ENCODE results near the gene BMPER. TPM values are rescaled to one million over a fixed set of nuclear protein-coding genes. Genes with fewer than 3 reads are reported as not detected.

The BMPER gene
- total RNA-seq, 1 donor, result 0.21 TPM

DNA sequence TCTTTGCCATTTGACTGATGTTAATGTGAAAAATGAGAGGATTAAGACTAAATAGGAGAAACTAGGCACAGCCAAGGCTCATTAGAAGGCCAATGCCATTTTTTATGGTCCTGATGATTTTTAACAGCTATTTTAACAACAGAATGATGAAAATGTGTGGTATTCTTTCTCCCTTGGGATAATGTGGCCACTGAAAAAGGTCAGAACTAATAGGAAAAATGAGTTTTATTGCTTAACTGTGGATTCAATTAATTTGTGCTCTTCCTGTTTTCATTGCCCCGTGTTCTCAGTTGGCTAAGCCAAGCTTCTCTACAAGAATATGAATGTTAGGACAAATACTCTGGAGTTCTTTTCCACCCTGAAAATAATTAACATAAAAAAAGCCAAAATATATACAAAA lies 56.6 kb downstream of the BMPER start:
- no peaks in the 10 kb centered on the region for H3K4me1 ChIP-seq (ENCODE audit: insufficient read depth, low read length)
- no peak overlapping the region for H3K4me3 ChIP-seq (ENCODE audit: low read length)
- H3K9me3 ChIP-seq (ENCODE audit: low read depth, low read length), result no peaks in the 10 kb centered on the region
- no peaks in the 10 kb centered on the region for H3K27me3 ChIP-seq (ENCODE audit: insufficient read depth, low read length)

DNA sequence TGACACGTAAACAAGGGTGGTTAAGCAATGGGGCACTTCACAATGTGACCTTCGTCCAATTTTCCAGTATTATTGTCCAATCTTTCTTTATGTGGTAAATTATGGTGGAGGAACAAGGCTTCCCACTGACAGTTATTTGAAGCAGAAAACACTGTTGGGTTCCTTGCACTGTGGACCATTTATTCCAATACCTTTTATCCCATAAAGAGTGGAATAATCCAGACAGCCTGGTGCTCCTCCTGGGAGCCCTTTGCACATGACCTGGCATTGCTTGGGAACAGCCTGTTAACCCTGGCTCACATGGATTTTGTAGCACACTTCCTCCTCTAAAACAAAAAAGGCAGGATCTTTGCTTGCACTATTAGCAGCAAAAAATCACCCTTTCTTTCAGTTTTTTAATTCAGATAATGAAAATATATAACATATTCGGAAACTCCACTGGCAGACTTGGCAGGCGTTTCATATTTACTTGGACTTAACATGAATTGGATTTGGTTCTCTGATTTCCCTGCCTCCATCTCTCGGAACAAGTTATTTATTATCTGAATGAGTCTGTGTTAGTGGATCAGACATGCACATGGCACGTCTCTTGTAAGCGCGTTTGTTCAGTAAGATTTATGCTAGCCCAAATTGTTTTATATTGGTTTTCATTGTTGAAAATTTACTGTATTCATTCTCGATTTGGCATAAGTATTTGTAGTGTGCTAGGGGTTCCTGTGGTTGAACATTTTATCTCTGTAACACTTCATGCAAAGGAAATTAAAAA lies 59.3 kb downstream of the BMPER start:
- H3K4me3 ChIP-seq (ENCODE audit: low read length), result no peak overlapping the region

DNA sequence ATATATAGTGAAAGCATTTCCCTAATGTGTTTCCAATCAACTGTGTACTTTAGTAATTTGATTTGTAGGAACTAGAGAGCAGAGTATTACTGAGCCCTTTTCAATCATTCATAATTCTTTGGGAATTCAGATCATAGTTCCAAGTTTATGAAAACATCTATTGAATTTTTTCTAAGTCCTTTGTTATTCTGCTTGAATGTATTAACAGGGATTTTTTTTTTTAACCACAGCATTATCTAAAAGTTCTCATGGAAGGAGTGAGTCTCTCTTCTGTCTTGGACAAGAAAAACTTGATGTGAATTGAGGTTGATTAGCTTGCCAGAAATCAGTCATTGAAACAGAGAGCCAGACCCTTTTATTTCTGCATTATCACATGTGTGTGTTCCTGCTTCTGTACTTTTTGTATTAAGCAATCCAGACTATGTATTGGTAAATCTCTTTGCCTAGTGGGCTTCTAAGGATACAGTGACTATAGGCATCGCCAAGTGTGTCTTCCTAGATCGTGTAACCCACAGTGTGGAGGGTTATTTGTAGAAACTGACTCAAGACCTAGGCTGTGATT lies 59.9 kb downstream of the BMPER start:
- H3K4me3 ChIP-seq (ENCODE audit: low read length), result no peak overlapping the region
- no peaks in the 10 kb centered on the region for H3K4me1 ChIP-seq (ENCODE audit: insufficient read depth, low read length)
- H3K9me3 ChIP-seq (ENCODE audit: low read depth, low read length), result no peaks in the 10 kb centered on the region
- no peaks in the 10 kb centered on the region for H3K27me3 ChIP-seq (ENCODE audit: insufficient read depth, low read length)

More for the DNA sequence above, 59.3 kb downstream of the BMPER start:
- H3K9me3 ChIP-seq (ENCODE audit: low read depth, low read length), result no peaks in the 10 kb centered on the region
- H3K4me1 ChIP-seq (ENCODE audit: insufficient read depth, low read length), result no peaks in the 10 kb centered on the region
- H3K27me3 ChIP-seq (ENCODE audit: insufficient read depth, low read length), result no peaks in the 10 kb centered on the region

DNA sequence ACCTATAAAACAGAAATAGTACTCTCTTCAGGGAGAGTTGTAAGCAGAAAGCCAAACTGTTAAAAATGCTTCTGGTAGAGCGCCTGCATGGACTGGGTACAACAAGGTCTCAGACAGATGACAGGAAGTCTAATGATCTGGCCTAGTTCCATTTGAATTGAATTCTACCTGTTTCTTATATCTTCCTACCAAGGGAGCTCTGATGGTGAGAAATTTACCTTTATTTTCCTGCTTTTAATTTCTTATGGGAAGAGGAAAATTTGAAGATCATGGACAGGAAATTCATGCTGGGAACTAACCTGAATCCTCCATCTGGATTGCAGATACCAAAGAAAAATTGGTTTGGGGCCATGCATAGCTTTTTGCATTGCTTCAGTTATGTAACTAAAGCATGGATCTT lies 63.3 kb downstream of the BMPER start:
- Histone ChIP-seq H3K4me1 (ENCODE audit: insufficient read depth, low read length) (no peaks in the 10 kb centered on the region), H3K4me3 (ENCODE audit: low read length) (no peak overlapping the region), H3K9me3 (ENCODE audit: low read depth, low read length) (no peaks in the 10 kb centered on the region), H3K27me3 (ENCODE audit: insufficient read depth, low read length) (no peaks in the 10 kb centered on the region)

DNA sequence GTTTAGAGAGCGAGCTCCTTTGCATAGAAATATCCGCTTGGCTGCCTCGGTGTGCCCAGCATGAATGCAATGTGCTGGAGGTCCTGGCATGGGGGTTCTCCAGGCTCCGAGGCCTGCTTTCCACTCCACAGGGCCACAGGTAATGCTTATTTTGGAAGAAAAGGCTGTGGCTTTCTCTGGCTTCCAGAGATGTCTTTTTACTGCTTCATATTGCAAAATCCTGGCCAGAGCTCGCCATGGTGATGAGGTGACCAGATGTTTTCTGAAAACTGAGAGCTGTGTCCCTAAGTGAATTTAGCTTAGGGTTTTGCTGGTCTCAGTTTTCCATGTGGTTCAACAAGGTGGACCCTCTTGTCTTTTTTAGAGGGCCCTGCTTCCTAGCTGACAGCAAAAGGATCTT lies 65.2 kb downstream of the BMPER start:
- no peaks in the 10 kb centered on the region for H3K4me1 ChIP-seq (ENCODE audit: insufficient read depth, low read length)
- H3K4me3 ChIP-seq (ENCODE audit: low read length), result no peak overlapping the region
- no peaks in the 10 kb centered on the region for H3K27me3 ChIP-seq (ENCODE audit: insufficient read depth, low read length)
- H3K9me3 ChIP-seq (ENCODE audit: low read depth, low read length), result no peaks in the 10 kb centered on the region

DNA sequence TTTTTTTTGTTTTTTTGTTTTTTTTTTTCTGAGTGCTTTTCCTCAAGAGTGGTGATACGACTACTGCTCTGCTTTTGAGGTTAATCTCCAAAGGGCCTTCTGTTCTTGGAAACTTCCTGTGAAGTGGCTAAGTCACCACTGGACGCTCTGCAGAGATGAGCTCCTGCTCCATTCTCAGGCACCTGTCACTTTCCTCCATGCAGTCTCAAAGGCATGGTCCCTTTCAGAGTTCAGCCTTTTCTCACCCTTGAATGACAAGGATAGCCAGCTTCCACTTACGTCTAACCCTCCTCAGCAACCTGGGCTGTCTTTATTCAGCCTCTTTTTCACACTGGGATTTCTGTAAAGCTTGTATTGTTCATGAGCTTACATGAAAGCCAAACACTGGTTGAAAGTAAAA lies 65.8 kb downstream of the BMPER start:
- Histone ChIP-seq H3K27me3 (ENCODE audit: insufficient read depth, low read length) (no peaks in the 10 kb centered on the region), H3K9me3 (ENCODE audit: low read depth, low read length) (no peaks in the 10 kb centered on the region), H3K4me3 (ENCODE audit: low read length) (no peak overlapping the region), H3K4me1 (ENCODE audit: insufficient read depth, low read length) (no peaks in the 10 kb centered on the region)

DNA sequence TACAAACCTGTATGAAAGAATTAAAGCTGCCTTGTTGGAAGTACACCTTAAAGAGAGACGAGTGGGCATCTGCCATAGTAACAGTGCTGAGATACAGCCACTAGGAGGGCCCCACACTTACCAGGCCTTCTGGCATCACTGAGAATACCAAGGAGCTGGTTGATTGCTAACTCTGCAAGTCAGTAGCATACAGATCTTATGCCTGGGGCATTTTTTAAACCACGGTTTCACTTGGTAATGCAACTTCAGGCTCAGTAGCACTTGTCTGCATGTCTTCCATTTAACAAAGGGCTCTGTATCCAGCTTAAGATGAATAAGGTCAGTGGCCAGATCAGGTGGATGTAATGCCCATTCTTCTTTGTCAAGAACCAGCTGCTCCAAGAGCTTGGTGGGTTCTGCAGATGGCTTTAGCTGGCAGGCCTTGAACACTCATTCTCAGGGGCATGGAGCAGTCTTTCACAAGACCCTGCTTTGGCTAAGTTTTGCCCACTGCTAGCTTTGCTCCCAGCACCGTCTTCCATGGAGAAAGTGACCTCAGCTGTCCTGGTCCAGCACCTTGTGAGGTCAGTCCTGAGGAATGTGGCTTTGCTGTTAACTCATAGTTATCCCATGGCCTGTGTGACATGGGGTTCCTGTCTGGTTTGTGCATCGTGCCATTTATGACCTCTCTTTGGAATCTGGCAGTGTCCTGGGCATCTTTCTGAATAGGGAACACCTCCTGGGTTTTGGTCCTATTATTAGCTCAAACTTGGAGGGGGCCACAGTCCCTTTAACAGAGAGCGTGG lies 68.1 kb downstream of the BMPER start:
- H3K4me3 ChIP-seq (ENCODE audit: low read length), result no peak overlapping the region
- no peaks in the 10 kb centered on the region for H3K9me3 ChIP-seq (ENCODE audit: low read depth, low read length)
- H3K4me1 ChIP-seq (ENCODE audit: insufficient read depth, low read length), result no peaks in the 10 kb centered on the region
- H3K27me3 ChIP-seq (ENCODE audit: insufficient read depth, low read length), result no peaks in the 10 kb centered on the region

DNA sequence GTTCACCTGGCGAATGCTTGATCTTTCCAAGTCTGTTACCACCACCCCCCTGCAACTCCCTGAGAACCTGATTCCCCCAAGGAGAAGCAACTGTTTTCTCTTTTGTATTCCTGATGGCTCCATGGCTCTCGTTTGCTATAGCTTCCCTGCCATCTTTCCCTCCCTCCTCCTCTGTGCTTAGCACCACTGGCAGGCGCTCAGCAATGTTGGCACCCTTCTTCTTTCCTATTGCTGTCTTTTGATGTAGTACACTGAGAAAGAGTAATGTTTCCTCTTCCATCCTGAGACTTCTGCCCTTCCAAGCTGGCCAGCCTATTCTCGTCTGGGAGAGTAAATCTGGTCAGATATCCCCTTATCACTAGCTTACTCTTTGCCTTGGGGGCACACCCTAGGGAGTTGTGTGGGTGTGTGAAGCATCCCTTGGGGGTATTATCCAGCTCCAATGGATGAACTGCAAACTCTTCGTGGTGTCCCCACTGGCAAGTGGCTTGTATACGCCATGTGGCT lies 74.0 kb downstream of the BMPER start:
- no peaks in the 10 kb centered on the region for H3K4me1 ChIP-seq (ENCODE audit: insufficient read depth, low read length)
- no peak overlapping the region for H3K4me3 ChIP-seq (ENCODE audit: low read length)
- H3K9me3 ChIP-seq (ENCODE audit: low read depth, low read length), result no peaks in the 10 kb centered on the region
- no peaks in the 10 kb centered on the region for H3K27me3 ChIP-seq (ENCODE audit: insufficient read depth, low read length)

DNA sequence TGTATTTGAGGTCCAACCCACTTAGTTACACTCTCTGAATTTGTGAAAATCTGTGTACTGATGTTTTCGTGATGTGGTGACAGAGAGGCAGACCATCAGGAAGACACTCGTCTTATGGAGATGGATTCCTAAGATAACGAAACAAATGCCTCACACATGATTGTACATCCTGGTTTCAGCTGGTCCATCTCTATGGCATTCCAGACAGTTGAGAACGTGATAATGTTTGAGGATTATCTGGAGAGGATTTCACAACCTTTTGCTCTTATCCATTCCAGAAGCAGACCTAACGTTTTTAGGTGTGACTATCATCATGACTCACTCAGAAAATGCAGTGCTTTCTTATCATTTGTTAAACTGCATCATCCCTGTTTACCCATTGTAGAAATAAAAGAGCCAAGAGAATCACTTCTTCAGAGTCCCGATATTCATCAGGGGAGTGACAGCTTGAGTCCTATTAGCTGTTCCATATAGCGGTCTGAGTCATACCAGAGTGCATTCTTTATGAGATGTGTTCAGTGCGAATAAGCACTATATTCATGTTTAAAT lies 74.5 kb downstream of the BMPER start:
- Histone ChIP-seq H3K4me1 (ENCODE audit: insufficient read depth, low read length) (no peaks in the 10 kb centered on the region), H3K4me3 (ENCODE audit: low read length) (no peak overlapping the region), H3K9me3 (ENCODE audit: low read depth, low read length) (no peaks in the 10 kb centered on the region), H3K27me3 (ENCODE audit: insufficient read depth, low read length) (no peaks in the 10 kb centered on the region)

DNA sequence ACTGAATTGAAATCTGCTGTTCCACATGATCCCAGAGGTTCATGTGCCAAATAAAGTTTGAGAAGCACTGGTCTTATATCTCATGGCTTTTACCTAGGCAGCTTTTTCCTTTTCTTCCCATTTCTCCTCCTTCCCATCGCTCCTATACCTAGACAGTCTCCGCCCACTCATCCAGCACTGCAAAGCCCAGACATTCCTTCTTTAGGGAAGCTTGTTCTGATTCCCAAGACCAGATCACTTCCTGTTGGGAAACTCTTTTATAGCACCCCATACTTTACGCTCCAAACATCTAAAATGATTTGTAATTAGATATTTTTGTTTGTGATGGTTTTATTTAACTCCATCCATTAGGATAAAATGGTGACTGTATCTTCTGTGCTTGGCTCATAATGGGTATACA lies 75.9 kb downstream of the BMPER start:
- no peaks in the 10 kb centered on the region for H3K9me3 ChIP-seq (ENCODE audit: low read depth, low read length)
- H3K4me1 ChIP-seq (ENCODE audit: insufficient read depth, low read length), result no peaks in the 10 kb centered on the region
- no peaks in the 10 kb centered on the region for H3K27me3 ChIP-seq (ENCODE audit: insufficient read depth, low read length)
- H3K4me3 ChIP-seq (ENCODE audit: low read length), result no peak overlapping the region

DNA sequence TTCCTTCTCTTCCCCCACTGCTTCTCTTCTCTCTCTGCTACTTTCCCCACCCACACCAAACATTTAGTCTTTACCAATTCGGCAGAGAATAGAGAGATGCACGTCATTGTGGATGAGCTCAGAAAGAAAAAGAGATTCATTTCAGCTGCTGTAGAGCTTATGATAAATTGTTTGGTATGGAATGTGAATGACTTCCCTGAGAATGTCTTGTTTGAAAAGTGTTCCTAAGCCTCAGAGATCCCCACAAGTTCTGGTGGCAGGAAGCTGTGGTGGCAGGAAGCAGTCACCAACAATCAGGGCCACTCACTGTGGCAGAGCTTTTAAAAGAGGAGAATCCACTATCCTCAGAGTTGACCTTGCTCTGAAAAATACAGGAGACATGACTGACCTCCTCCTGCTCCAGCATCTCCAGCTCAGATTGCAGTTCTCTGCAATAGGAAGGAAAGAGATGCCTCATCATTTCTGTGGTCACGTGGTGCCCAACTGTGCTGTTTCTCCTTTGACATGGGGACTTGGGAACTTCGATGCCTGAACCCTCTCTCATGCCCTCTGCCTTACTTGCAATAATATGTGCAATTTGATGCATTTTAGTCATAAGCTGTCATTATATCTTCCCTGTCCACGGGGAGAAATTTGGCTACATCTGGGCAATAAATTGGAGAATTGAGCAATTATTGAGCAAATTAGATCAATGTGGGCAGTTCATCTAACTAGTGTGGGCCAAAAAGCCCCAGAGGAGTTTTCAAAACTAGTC lies 76.5 kb downstream of the BMPER start:
- H3K4me1 ChIP-seq (ENCODE audit: insufficient read depth, low read length), result no peaks in the 10 kb centered on the region

DNA sequence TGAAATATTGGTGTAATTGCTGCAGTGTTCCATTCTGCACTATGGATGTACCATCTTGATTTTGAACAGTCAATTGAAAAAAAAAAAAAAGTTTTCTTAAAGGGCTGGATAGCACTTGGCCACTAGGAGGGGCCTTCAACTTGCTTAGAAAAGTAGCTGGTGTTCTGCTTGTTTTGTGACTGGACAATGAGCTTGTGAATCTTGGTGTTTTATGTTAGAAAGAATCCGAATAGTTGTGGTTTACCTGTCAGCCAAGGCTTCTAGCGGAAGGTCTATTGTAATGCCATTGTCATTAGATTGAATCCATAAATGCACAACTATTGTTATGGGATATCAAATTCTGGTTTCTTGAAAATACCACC lies 77.1 kb downstream of the BMPER start:
- Histone ChIP-seq H3K4me3 (ENCODE audit: low read length) (no peak overlapping the region), H3K27me3 (ENCODE audit: insufficient read depth, low read length) (no peaks in the 10 kb centered on the region), H3K9me3 (ENCODE audit: low read depth, low read length) (no peaks in the 10 kb centered on the region), H3K4me1 (ENCODE audit: insufficient read depth, low read length) (no peaks in the 10 kb centered on the region)

More for the DNA sequence above, 76.5 kb downstream of the BMPER start:
- Histone ChIP-seq H3K27me3 (ENCODE audit: insufficient read depth, low read length) (no peaks in the 10 kb centered on the region), H3K4me3 (ENCODE audit: low read length) (no peak overlapping the region), H3K9me3 (ENCODE audit: low read depth, low read length) (no peaks in the 10 kb centered on the region)

DNA sequence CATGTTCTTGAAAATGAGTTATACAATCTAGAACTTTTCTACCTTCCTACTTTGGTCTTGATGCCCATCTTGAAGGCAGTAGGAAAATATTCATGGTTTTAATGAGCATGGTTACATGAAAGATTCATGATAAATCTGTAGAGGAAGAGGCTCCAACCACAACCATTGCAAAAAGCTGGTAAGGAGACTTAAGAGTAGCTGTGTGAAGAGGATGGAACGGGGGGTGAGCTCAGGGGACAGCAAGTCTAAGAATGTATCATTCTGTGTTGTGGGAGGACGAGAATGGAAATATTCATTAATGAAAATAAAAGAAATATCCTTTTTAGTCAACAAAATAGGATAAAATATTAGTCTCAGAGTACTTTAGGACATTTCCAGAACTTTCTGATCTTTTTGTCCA lies 81.1 kb downstream of the BMPER start:
- Histone ChIP-seq H3K27me3 (ENCODE audit: insufficient read depth, low read length) (no peaks in the 10 kb centered on the region), H3K9me3 (ENCODE audit: low read depth, low read length) (no peaks in the 10 kb centered on the region), H3K4me3 (ENCODE audit: low read length) (no peak overlapping the region), H3K4me1 (ENCODE audit: insufficient read depth, low read length) (no peaks in the 10 kb centered on the region)

DNA sequence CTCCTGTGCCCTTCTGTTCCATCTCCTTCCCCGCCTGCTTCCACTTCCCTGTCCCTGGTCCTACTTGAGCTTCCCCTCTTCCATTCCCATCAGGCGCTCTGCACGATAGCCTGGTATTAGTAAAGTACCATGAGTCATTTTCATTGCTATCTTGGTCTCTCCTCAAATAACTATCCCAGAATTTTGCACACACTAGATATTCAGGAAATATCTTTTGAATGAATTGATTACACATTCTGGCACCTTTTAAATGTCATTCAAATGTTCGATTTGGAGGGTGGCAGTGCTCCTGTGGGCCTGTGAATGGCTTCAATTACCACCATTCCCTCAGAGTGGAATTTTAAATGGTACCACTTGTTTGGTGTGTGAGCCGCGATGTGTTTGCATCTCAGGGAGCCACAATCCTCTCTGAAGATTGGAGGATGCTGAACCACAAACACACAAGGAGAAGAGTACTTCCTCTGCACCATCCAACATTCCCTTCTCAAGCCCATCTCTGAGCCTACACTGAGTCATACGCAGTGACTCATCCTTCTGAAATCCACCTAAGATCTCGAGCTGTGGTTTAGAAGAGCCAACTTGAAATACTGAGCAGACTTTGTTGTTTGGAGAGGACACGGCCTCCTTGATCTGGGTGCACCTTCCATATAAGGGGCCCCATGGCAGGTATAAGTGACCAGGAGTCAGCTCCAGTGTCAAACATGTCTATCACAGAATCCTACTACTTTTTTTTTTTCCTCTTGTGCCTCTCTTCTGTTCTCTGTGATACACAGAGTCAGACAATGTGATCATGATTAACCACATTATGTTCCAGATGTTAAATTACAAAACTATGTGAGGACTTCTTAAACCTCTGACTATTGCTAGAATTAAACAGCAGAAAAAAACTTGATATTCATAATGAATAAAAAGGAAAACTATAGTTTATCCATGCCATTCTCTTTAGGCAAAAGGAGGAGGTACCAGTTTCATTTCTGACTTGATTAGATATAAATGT lies 81.9 kb downstream of the BMPER start:
- H3K9me3 ChIP-seq (ENCODE audit: low read depth, low read length), result no peaks in the 10 kb centered on the region
- H3K4me1 ChIP-seq (ENCODE audit: insufficient read depth, low read length), result no peaks in the 10 kb centered on the region
- no peaks in the 10 kb centered on the region for H3K27me3 ChIP-seq (ENCODE audit: insufficient read depth, low read length)
- no peak overlapping the region for H3K4me3 ChIP-seq (ENCODE audit: low read length)
